ENCODE data around the gene ZAR1. TPM values are rescaled to one million over a fixed set of nuclear protein-coding genes. Genes with fewer than 3 reads are reported as not detected.

Gene ZAR1
- total RNA-seq, 1 experiment from 2014 or later = 0.47 TPM

DNA sequence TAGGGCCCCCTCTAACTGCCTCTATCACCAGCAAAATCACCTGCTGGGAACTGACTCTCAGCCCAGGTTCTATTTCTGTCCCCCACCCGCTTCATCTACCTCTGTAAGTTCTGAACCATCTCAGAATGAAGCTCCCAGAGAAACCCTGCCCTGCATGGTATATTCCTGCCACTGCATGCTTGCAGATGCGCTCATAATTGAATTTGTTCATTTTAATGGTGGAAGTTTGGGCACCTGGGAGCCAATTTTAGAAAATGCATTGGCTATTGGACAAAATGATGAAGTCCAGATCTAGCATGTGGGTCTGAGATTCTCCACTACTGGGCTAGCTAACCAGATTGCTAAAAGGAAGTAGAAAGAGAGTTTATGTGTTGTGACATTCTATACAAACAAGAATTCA, 35.5 kb upstream of the ZAR1 start:
- CTCF ChIA-PET = no interaction called here
- intact Hi-C loops (cut with micrococcal nuclease) = loop anchor here (2.0 kb wide), 1 partner anchor 88 kb away; no protein-coding TSS in a partner anchor

More for the DNA sequence above, 35.5 kb upstream of the ZAR1 start:
- no peak for DNase-seq (ENCODE audit: low read depth, low spot score)
- H2AFZ ChIP-seq (ENCODE audit: low read depth, low read length, poor library complexity, severe bottlenecking) = no peak overlapping the region
- H4K20me1 ChIP-seq (ENCODE audit: insufficient read depth) = no peaks in the 10 kb centered on the region
- H3K79me2 ChIP-seq (ENCODE audit: insufficient read depth, low read length) = no peaks in the 10 kb centered on the region
- no peak for ATAC-seq
- no peaks in the 10 kb centered on the region for H3K9me3 ChIP-seq (ENCODE audit: control insufficient read depth in 1 of 2, insufficient read depth in 1 of 2, low read depth in 1 of 2, low read length in 2 of 2)
- no peaks in the 10 kb centered on the region for H3K36me3 ChIP-seq (ENCODE audit: control insufficient read depth in 1 of 2, insufficient read depth in 2 of 2, low read length in 2 of 2)
- H3K9ac ChIP-seq (ENCODE audit: low read length) = no peak overlapping the region
- H3K4me2 ChIP-seq (ENCODE audit: low read length) = no peak overlapping the region
- POLR2A ChIA-PET = no interaction called here
- RAD21 ChIA-PET (ENCODE audit: low non-redundant PET in 1 of 2, low total read pairs in 2 of 2, uncharacterized antibody in 2 of 2, unreplicated experiment in 2 of 2) = no interaction called here
- no peaks in the 10 kb centered on the region for H3K4me1 ChIP-seq (ENCODE audit: control insufficient read depth in 1 of 2, insufficient read depth in 2 of 2, low read length in 2 of 2)
- no peak overlapping the region for H3K27ac ChIP-seq (ENCODE audit: low read depth, low read length)
- TF ChIP-seq, protein P1, sequence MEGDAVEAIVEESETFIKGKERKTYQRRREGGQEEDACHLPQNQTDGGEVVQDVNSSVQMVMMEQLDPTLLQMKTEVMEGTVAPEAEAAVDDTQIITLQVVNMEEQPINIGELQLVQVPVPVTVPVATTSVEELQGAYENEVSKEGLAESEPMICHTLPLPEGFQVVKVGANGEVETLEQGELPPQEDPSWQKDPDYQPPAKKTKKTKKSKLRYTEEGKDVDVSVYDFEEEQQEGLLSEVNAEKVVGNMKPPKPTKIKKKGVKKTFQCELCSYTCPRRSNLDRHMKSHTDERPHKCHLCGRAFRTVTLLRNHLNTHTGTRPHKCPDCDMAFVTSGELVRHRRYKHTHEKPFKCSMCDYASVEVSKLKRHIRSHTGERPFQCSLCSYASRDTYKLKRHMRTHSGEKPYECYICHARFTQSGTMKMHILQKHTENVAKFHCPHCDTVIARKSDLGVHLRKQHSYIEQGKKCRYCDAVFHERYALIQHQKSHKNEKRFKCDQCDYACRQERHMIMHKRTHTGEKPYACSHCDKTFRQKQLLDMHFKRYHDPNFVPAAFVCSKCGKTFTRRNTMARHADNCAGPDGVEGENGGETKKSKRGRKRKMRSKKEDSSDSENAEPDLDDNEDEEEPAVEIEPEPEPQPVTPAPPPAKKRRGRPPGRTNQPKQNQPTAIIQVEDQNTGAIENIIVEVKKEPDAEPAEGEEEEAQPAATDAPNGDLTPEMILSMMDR (IDR thresholded peaks at IDR 0.05 in 2 of 3, conservative IDR thresholded peaks at IDR 0.05 in 1 of 3; ENCODE audit: borderline replicate concordance in 1 of 3, insufficient read depth in 1 of 3, low read depth in 2 of 3, low read length in 2 of 3) = no peak
- no peak for TF ChIP-seq EZH2phosphoT487 (IDR thresholded peaks at IDR 0.05; ENCODE audit: borderline replicate concordance)
- TF ChIP-seq SRF (IDR thresholded peaks at IDR 0.05; ENCODE audit: low read depth) = no peak
- TF ChIP-seq EZH2 (IDR thresholded peaks at IDR 0.05) = no peak
- no peak for TF ChIP-seq JUND (IDR thresholded peaks at IDR 0.05)
- no peak for TF ChIP-seq SP1 (IDR thresholded peaks at IDR 0.05; ENCODE audit: low read depth)
- TF ChIP-seq, protein P2, sequence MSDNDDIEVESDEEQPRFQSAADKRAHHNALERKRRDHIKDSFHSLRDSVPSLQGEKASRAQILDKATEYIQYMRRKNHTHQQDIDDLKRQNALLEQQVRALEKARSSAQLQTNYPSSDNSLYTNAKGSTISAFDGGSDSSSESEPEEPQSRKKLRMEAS (IDR thresholded peaks at IDR 0.05) = no peak
- TF ChIP-seq, protein P3, sequence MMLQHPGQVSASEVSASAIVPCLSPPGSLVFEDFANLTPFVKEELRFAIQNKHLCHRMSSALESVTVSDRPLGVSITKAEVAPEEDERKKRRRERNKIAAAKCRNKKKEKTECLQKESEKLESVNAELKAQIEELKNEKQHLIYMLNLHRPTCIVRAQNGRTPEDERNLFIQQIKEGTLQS (IDR thresholded peaks at IDR 0.05) = no peak
- TF ChIP-seq RAD21 (IDR thresholded peaks at IDR 0.05; ENCODE audit: low read depth) = no peak
- TF ChIP-seq TCF7L2 (IDR thresholded peaks at IDR 0.05; ENCODE audit: borderline replicate concordance, extremely low read depth, insufficient read depth, insufficient read length) = no peak
- TF ChIP-seq ELF1 (IDR thresholded peaks at IDR 0.05; ENCODE audit: borderline replicate concordance, low read depth) = no peak
- TF ChIP-seq, protein P4, sequence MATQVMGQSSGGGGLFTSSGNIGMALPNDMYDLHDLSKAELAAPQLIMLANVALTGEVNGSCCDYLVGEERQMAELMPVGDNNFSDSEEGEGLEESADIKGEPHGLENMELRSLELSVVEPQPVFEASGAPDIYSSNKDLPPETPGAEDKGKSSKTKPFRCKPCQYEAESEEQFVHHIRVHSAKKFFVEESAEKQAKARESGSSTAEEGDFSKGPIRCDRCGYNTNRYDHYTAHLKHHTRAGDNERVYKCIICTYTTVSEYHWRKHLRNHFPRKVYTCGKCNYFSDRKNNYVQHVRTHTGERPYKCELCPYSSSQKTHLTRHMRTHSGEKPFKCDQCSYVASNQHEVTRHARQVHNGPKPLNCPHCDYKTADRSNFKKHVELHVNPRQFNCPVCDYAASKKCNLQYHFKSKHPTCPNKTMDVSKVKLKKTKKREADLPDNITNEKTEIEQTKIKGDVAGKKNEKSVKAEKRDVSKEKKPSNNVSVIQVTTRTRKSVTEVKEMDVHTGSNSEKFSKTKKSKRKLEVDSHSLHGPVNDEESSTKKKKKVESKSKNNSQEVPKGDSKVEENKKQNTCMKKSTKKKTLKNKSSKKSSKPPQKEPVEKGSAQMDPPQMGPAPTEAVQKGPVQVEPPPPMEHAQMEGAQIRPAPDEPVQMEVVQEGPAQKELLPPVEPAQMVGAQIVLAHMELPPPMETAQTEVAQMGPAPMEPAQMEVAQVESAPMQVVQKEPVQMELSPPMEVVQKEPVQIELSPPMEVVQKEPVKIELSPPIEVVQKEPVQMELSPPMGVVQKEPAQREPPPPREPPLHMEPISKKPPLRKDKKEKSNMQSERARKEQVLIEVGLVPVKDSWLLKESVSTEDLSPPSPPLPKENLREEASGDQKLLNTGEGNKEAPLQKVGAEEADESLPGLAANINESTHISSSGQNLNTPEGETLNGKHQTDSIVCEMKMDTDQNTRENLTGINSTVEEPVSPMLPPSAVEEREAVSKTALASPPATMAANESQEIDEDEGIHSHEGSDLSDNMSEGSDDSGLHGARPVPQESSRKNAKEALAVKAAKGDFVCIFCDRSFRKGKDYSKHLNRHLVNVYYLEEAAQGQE (IDR thresholded peaks at IDR 0.05; ENCODE audit: low read depth) = no peak
- TF ChIP-seq ZNF274 (IDR thresholded peaks at IDR 0.05; ENCODE audit: low read depth, low read length) = no peak
- TF ChIP-seq YY1 (IDR thresholded peaks at IDR 0.05; ENCODE audit: extremely low read depth, insufficient replicate concordance, low read depth, low read length) = no peak
- no peak for TF ChIP-seq POLR2AphosphoS5 (IDR thresholded peaks at IDR 0.05; ENCODE audit: low read depth, low read length)
- no TSS peak for BruUV-seq (replicated peaks)
- no peaks in the 10 kb centered on the region for H3K9me2 ChIP-seq (ENCODE audit: insufficient read depth)
- no peaks in the 10 kb centered on the region for H3K27me3 ChIP-seq (ENCODE audit: insufficient read depth, low read length)
- no peak overlapping the region for H3K4me3 ChIP-seq (replicated peaks in 1 of 2; ENCODE audit: low read depth in 1 of 2, low read length in 2 of 2)

All from HCT116 (cell line).